ENCODE data around the gene TAF11. TPM values are rescaled to one million over a fixed set of nuclear protein-coding genes. Genes with fewer than 3 reads are reported as not detected.
A peak's percentile ranks its signal among the peaks of the same experiment; 100 is the strongest.

Gene TAF11
- total and polyA plus RNA-seq, 11 donors, result 14.6 to 75.7 (median 21.8) TPM

DNA sequence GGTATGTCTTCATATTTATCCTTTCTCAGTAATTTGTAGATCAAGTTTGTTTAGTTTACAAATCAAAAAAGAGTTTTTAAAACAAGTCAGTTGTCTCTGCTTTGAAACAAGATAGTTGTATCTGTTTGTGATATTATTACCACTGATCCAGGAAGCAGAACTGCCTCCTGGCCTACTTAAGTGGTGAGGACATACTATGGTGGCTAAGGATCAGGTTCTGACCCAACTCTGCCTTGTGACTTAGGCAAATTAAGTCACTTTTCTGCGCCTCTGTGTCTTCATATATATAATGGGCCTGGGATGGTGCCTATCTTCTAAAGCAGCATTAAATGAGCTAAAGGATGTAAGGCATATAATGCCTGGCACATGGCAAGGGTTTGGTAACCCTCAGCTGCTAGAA, 9.9 kb upstream of the TAF11 start:
- Histone ChIP-seq H3K9me3 (no peaks in the 10 kb centered on the region), H3K4me3 (no peak overlapping the region)
- intact Hi-C loops (cut with DNase I), result loop anchor here in 1 of 10 donors (10.0 kb wide), 2 partner anchors 247 to 347 kb away; partner anchors contain the start of gene TCP11

GRCh38 chr6:34897130-34897529, 9.3 kb upstream of the TAF11 start:
- H3K4me1 ChIP-seq, result peaks cover 0 to 45% (median 26%) of the 10 kb centered on the region in 12 donors
- DNase-seq (no peak), ATAC-seq (peak in 1 of 4 donors; percentile 49)
- H3K36me3 ChIP-seq, result no peaks in the 10 kb centered on the region
- no peaks in the 10 kb centered on the region for H3K9me3 ChIP-seq
- 39 to 72% (median 45%) methylated on average over 1 of the region's 1 CpG for WGBS, 4 donors
- intact Hi-C loops (cut with DNase I), result loop anchor here in 1 of 10 donors (10.0 kb wide), 2 partner anchors 248 to 348 kb away; partner anchors contain the start of gene TCP11
- H3K4me3 ChIP-seq, result no peak overlapping the region
- TF ChIP-seq CTCF (IDR thresholded peaks at IDR 0.05) (no peak), POLR2A (IDR thresholded peaks at IDR 0.05) (no peak)
- no peaks in the 10 kb centered on the region for H3K27me3 ChIP-seq
- peak overlapping the region in 7 of 12 donors; percentile 5 to 52 (median 27) for H3K27ac ChIP-seq

More for the DNA sequence above, 9.9 kb upstream of the TAF11 start:
- no peaks in the 10 kb centered on the region for H3K27me3 ChIP-seq
- WGBS, 4 donors, result 55 to 100% (median 93%) methylated on average over 1 of the region's 1 CpG
- H3K27ac ChIP-seq, result peak overlapping the region in 7 of 12 donors; percentile 5 to 52 (median 27)
- ATAC-seq (no peak), DNase-seq (no peak)
- no peak for TF ChIP-seq CTCF (IDR thresholded peaks at IDR 0.05)
- H3K4me1 ChIP-seq, result peaks cover 0 to 39% (median 23%) of the 10 kb centered on the region in 12 donors
- H3K36me3 ChIP-seq, result no peaks in the 10 kb centered on the region

DNA sequence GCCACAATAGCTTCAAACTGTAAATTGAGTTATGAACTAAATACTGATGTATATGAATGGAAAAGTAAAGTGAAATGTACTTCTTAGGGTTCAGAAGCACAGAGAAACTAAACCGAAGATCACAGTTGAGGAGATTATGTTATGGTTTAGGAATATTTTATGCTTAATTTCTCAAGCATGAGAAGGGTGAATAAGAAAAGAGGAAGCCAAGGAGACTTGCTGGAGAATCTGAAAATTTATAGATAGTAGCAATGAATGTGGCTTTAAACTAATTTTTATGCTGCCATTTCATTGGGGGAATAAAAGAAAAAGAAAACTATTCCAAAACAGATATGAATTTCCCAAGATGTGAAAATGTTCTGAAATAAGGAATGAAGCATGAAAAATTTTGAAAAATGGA, 6.9 kb upstream of the TAF11 start:
- no peak overlapping the region for H3K4me3 ChIP-seq
- H3K27me3 ChIP-seq, result no peaks in the 10 kb centered on the region
- H3K36me3 ChIP-seq, result no peaks in the 10 kb centered on the region
- intact Hi-C loops (cut with DNase I), result loop anchor here in 3 of 10 donors (5.0 to 10.0 kb wide), 4 partner anchors 43 to 350 kb away; partner anchors contain the start of gene TCP11 (in 1 of the 3)
- H3K9me3 ChIP-seq, result no peaks in the 10 kb centered on the region
- ATAC-seq, result no peak
- TF ChIP-seq POLR2A (IDR thresholded peaks at IDR 0.05) (no peak), CTCF (IDR thresholded peaks at IDR 0.05) (no peak)
- WGBS, 4 donors, result 88 to 98% (median 90%) methylated on average over 1 of the region's 1 CpG
- no peak overlapping the region for H3K27ac ChIP-seq
- peaks cover 0 to 61% (median 34%) of the 10 kb centered on the region in 12 donors for H3K4me1 ChIP-seq
- DNase-seq, result no peak

- WGBS, 4 donors, result 87 to 97% (median 93%) methylated on average over 2 of the region's 2 CpGs
- no peaks in the 10 kb centered on the region for H3K36me3 ChIP-seq
- DNase-seq (no peak), ATAC-seq (no peak)
- H3K9me3 ChIP-seq, result no peaks in the 10 kb centered on the region
- H3K4me3 ChIP-seq, result peak overlapping the region in 8 of 12 donors; percentile 65 to 95 (median 80)
- TF ChIP-seq CTCF (IDR thresholded peaks at IDR 0.05), result no peak
- TF ChIP-seq POLR2A (IDR thresholded peaks at IDR 0.05), result no peak
- H3K27ac ChIP-seq, result peak overlapping the region in 1 of 12 donors; percentile 89
- intact Hi-C loops (cut with DNase I), result loop anchor here in 3 of 10 donors (5.0 to 10.0 kb wide), 4 partner anchors 46 to 354 kb away; partner anchors contain the start of gene TCP11 (in 1 of the 3)
- no peaks in the 10 kb centered on the region for H3K27me3 ChIP-seq
- peaks cover 0 to 57% (median 27%) of the 10 kb centered on the region in 12 donors for H3K4me1 ChIP-seq
Measured at GRCh38 chr6:34891296-34891695, 3.5 kb upstream of the TAF11 start.

Data from heart left ventricle (tissue), 16 donors.